Activated CD8-positive, alpha-beta memory T cell treated with anti-CD3 and anti-CD28 coated beads, Interleukin-2, amount 10 ng/mL, durations not matched to agents 7 days and 5 days (primary cell): ENCODE data around the gene ITGA1. TPM values are rescaled to one million over a fixed set of nuclear protein-coding genes. Genes with fewer than 3 reads are reported as not detected.
"Not testable (repeated sequence)": the region's sequence is repeated elsewhere in the genome, so short reads cannot be mapped to it uniquely, and the experiment has no call there.

Experiments
- ATAC-seq: fragments of 150-1000 bp; cut with Tn5 transposase; one replicate; pipeline ENCODE4 v1.10.0; 2021; ENCODE audit warnings: moderate library complexity
- CTCF ChIA-PET: fragments of 350-600 bp; sonication (Branson Sonifier 250); formaldehyde crosslinking; loops from one replicate; lab custom pipeline; 2021; ENCODE audit warnings: antibody characterized with exemption; lab: Charles Lee
- DNase-seq: peaks from one replicate; pipeline ENCODE4 v3.0.0-alpha.2; 2020
- H3K27ac Mint-ChIP-seq: one replicate; pipeline ENCODE4 v1.8.0; 2021; ENCODE audit warnings: mild to moderate bottlenecking, mixed read lengths
- H3K27me3 Mint-ChIP-seq: one replicate; pipeline ENCODE4 v1.8.0; 2021; ENCODE audit warnings: mixed read lengths
- H3K36me3 Mint-ChIP-seq: one replicate; pipeline ENCODE4 v1.8.0; 2021; ENCODE audit warnings: mild to moderate bottlenecking, mixed read lengths
- H3K4me1 Mint-ChIP-seq: one replicate; pipeline ENCODE4 v1.8.0; 2021; ENCODE audit warnings: mixed read lengths
- H3K4me3 Mint-ChIP-seq: one replicate; pipeline ENCODE4 v1.8.0; 2021; ENCODE audit warnings: mild to moderate bottlenecking, moderate library complexity, mixed read lengths
- H3K9me3 Mint-ChIP-seq: one replicate; pipeline ENCODE4 v1.8.0; 2022; ENCODE audit warnings: low read depth, mixed read lengths
- total RNA-seq, 2 experiments: library from RNA; stranded (reverse); gene quantifications; one replicate each; pipeline ENCODE4 v1.2.3, GENCODE V29; 2021

ITGA1 gene
- total RNA-seq, 2 experiments from 2014 or later, result 37.0 to 66.8 TPM

DNA sequence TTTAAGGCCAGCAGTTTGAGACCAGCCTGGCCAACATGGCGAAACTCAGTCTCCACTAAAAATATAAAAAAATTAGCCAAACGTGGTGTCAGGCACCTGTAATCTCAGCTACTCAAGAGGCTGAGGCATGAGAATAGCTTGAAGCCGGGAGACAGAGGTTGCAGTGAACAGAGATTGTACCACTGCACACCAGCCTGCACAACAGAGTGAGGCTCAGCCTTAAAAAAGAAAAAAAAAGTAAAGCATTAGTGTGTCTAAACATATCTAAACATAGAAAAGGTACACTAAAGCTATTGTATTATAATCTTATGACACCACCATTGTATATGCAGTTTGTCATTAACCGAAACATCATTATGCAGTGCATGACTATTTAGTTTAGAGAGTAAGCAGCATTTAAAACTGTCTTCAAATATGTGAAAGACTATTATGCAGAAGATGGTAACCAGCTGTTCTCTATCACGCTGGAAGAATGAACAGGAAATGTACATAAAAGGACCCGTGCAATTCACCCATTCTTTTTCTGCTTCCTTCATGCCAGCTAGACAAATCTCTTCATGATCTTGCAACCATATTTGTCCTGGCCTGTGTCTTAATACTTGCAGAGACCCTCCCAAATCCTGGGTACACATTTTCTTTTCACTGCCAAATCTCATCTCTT, 58.6 kb downstream of the ITGA1 start:
- ATAC-seq (no peak), DNase-seq (no peak)
- H3K27ac Mint-ChIP-seq, result no peak overlapping the region
- H3K27me3 Mint-ChIP-seq, result no peaks in the 10 kb centered on the region
- H3K4me3 Mint-ChIP-seq, result no peak overlapping the region
- CTCF ChIA-PET, result no interaction called here
- peaks cover 13% of the 10 kb centered on the region for H3K36me3 Mint-ChIP-seq
- peaks cover 12% of the 10 kb centered on the region for H3K4me1 Mint-ChIP-seq
- peaks cover 2% of the 10 kb centered on the region for H3K9me3 Mint-ChIP-seq

DNA sequence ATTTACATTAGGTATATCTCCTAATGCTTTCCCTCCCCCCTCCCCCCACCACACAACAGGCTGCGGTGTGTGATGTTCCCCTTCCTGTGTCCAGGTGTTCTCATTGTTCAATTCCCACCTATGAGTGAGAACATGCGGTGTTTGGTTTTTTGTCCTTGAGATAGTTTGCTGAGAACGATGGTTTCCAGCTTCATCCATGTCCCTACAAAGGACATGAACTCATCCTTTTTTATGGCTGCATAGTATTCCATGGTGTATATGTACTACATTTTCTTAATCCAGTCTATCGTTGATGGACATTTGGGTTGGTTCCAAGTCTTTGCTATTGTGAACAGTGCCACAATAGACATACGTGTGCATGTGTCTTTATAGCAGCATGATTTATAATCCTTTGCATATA, 61.0 kb downstream of the ITGA1 start:
- H3K27ac Mint-ChIP-seq, DNase-seq, H3K27me3 Mint-ChIP-seq, H3K9me3 Mint-ChIP-seq, H3K4me3 Mint-ChIP-seq, ATAC-seq: not testable (repeated sequence)
- Mint-ChIP-seq H3K4me1 (peaks cover 19% of the 10 kb centered on the region), H3K36me3 (peaks cover 20% of the 10 kb centered on the region)
- CTCF ChIA-PET, result interaction anchor here (0.8 to 1.4 kb wide), 3 partner anchors 10 to 67 kb away, joined by 3 to 5 read pairs (median 3); no protein-coding TSS in a partner anchor

GRCh38 chr5:52849544-52849943, 61.8 kb downstream of the ITGA1 start:
- Mint-ChIP-seq H3K27me3 (no peaks in the 10 kb centered on the region), H3K36me3 (peaks cover 20% of the 10 kb centered on the region), H3K27ac (no peak overlapping the region), H3K4me1 (peaks cover 19% of the 10 kb centered on the region), H3K4me3 (no peak overlapping the region), H3K9me3 (peaks cover 2% of the 10 kb centered on the region)
- DNase-seq (no peak), ATAC-seq (no peak)
- CTCF ChIA-PET, result interaction anchor here (1.3 to 1.4 kb wide), 3 partner anchors 11 to 37 kb away, joined by 3 to 5 read pairs (median 3); no protein-coding TSS in a partner anchor

DNA sequence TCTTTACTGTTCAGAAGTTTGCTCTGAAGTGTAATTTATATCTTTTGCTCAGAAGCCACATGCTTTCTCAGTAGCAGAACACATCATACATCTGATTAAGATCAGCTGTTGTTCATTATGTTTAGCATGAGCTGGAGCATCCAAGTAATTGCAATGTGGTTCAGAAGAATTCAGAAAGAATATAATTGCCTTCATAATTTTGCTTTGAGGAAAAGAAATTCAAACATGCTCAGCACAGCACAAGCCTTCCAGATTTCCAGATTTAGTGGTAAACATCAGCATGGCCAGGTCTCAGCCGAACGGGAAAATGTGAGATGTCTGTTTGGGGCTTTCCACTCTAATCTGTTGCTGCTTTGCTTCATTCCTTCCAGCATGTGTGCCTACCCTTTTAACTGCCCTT, 65.9 kb downstream of the ITGA1 start:
- ATAC-seq (no peak), DNase-seq (no peak)
- CTCF ChIA-PET, result no interaction called here
- Mint-ChIP-seq H3K4me3 (no peak overlapping the region), H3K27ac (no peak overlapping the region), H3K27me3 (no peaks in the 10 kb centered on the region), H3K4me1 (peaks cover 7% of the 10 kb centered on the region), H3K36me3 (peaks cover 20% of the 10 kb centered on the region), H3K9me3 (no peaks in the 10 kb centered on the region)

DNA sequence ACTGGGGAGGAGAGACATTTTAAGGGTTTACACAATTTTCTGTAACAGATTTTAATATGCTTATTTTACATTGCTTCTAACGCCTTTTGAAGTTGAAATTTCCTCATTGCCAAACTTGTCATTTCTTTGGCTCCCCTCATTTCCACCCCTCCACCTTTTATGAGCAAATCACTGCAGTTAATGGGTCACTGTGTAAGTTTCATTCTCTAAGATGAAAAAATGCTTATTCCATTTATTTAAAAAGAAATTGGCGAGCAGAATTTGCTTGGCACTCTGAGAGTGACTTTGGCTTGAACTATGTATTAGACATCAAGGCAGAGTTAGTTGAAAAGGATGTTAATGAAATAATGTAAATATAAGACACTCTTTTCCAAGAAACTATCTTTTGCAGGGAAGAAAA, 66.6 kb downstream of the ITGA1 start:
- Mint-ChIP-seq H3K4me1 (peaks cover 7% of the 10 kb centered on the region), H3K27ac (no peak overlapping the region), H3K27me3 (no peaks in the 10 kb centered on the region), H3K36me3 (peaks cover 17% of the 10 kb centered on the region), H3K4me3 (no peak overlapping the region), H3K9me3 (no peaks in the 10 kb centered on the region)
- ATAC-seq (no peak), DNase-seq (no peak)
- CTCF ChIA-PET, result no interaction called here

- peaks cover 15% of the 10 kb centered on the region for H3K36me3 Mint-ChIP-seq
- DNase-seq (no peak), ATAC-seq (no peak)
- CTCF ChIA-PET, result interaction anchor here (1.1 to 1.2 kb wide), 2 partner anchors 42 to 61 kb away, joined by 3 to 4 read pairs; no protein-coding TSS in a partner anchor
- H3K27me3 Mint-ChIP-seq, result no peaks in the 10 kb centered on the region
- H3K9me3 Mint-ChIP-seq, result no peaks in the 10 kb centered on the region
- no peak overlapping the region for H3K27ac Mint-ChIP-seq
- peaks cover 7% of the 10 kb centered on the region for H3K4me1 Mint-ChIP-seq
- no peak overlapping the region for H3K4me3 Mint-ChIP-seq
These were observed 67.2 kb downstream of the ITGA1 start for GRCh38 chr5:52854949-52855348.

DNA sequence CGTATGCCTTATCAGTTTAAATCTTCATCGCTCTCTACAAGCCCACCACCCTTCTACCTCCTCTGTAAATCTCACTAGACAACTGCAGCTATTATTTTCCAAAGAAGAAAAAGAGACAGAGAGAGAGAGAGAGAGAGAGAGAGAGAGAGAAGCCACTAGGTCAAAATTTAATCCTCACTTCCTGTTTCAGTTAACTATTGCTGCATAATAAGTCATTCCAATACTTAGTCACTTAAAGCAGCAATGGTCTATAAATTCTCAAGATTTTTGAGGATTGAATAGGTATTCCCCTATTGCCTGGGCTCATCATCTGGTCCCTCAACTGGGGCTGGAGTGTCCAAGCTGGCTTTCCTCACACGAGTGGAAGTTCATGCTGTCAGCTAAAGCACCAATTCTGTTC, 68.8 kb downstream of the ITGA1 start:
- CTCF ChIA-PET, result no interaction called here
- no peak for ATAC-seq
- H3K9me3 Mint-ChIP-seq, result no peaks in the 10 kb centered on the region

DNA sequence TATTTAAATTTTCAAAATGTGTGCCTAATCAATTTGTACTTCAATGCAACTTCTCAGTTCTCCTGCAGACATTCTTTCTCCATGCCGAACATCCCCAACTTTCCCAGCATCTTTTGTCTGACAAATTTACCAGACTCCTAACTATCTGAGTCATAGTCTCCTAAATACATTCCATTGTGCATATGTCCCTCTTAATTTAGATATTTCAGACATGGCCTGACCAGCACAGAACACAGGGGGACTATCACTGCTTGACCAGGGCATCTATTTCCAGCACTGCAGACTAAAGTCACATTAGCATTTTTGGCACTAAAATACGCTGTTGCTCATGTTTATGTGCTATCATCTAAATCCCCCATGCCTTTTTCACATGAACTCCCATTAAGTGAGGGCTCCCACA, 71.9 kb downstream of the ITGA1 start:
- CTCF ChIA-PET, result no interaction called here
- DNase-seq (no peak), ATAC-seq (no peak)
- H3K27me3 Mint-ChIP-seq, result no peaks in the 10 kb centered on the region
- no peak overlapping the region for H3K27ac Mint-ChIP-seq
- no peaks in the 10 kb centered on the region for H3K4me1 Mint-ChIP-seq
- H3K4me3 Mint-ChIP-seq, result no peak overlapping the region
- peaks cover 4% of the 10 kb centered on the region for H3K36me3 Mint-ChIP-seq
- no peaks in the 10 kb centered on the region for H3K9me3 Mint-ChIP-seq

More for the DNA sequence above, 68.8 kb downstream of the ITGA1 start:
- Mint-ChIP-seq H3K27me3 (no peaks in the 10 kb centered on the region), H3K4me1 (peaks cover 7% of the 10 kb centered on the region), H3K36me3 (peaks cover 7% of the 10 kb centered on the region), H3K4me3 (no peak overlapping the region), H3K27ac (no peak overlapping the region)
- no peak for DNase-seq

DNA sequence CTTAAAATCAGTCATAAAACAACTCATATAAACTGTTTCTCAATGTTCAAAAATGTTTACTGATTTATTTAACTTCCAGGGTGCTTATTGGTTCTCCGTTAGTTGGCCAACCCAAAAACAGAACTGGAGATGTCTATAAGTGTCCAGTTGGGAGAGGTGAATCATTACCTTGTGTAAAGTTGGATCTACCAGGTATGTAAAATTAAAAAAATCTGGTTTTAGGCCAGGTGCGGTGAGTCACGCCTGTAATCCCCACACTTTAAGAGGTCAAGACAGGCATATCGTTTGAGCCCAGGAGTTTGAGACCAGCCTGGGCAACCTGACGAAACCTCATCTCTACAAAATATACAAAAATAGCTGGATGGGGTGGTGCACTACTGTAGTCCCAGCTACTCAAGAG, 73.7 kb downstream of the ITGA1 start:
- Mint-ChIP-seq H3K36me3 (peaks cover 4% of the 10 kb centered on the region), H3K4me1 (no peaks in the 10 kb centered on the region), H3K27me3 (no peaks in the 10 kb centered on the region), H3K27ac (no peak overlapping the region), H3K9me3 (no peaks in the 10 kb centered on the region), H3K4me3 (no peak overlapping the region)
- DNase-seq (no peak), ATAC-seq (no peak)
- CTCF ChIA-PET, result no interaction called here

GRCh38 chr5:52863715-52864290, 76.1 kb downstream of the ITGA1 start:
- Mint-ChIP-seq H3K9me3 (no peaks in the 10 kb centered on the region), H3K27ac (no peak overlapping the region), H3K4me3 (no peak overlapping the region), H3K27me3 (no peaks in the 10 kb centered on the region), H3K4me1 (no peaks in the 10 kb centered on the region), H3K36me3 (peaks cover 7% of the 10 kb centered on the region)
- ATAC-seq (no peak), DNase-seq (no peak)
- CTCF ChIA-PET, result no interaction called here

- peaks cover 7% of the 10 kb centered on the region for H3K36me3 Mint-ChIP-seq
- CTCF ChIA-PET, result no interaction called here
- H3K4me3 Mint-ChIP-seq, result no peak overlapping the region
- H3K27ac Mint-ChIP-seq, result no peak overlapping the region
- DNase-seq (no peak), ATAC-seq (no peak)
- no peaks in the 10 kb centered on the region for H3K4me1 Mint-ChIP-seq
- no peaks in the 10 kb centered on the region for H3K9me3 Mint-ChIP-seq
- no peaks in the 10 kb centered on the region for H3K27me3 Mint-ChIP-seq
These were observed 76.7 kb downstream of the ITGA1 start for GRCh38 chr5:52864371-52864770.

DNA sequence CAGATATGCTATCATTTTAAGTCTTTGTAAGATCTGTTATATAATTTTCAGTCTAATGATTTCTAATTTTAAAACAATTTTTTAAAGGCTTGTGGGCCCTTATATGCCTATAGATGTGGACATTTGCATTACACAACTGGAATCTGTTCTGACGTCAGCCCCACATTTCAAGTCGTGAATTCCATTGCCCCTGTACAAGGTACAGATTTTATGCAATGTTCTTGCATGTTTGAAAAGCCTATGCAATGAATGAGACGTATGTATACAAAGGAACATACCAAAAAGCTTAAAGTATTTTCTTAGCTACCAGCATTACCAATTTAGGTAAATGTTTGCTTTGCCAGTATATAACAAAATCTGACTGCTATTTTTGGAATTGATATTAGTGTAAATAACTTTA, 77.2 kb downstream of the ITGA1 start:
- no peaks in the 10 kb centered on the region for H3K9me3 Mint-ChIP-seq
- DNase-seq (no peak), ATAC-seq (no peak)
- H3K4me3 Mint-ChIP-seq, result no peak overlapping the region
- CTCF ChIA-PET, result no interaction called here
- H3K27me3 Mint-ChIP-seq, result no peaks in the 10 kb centered on the region
- H3K4me1 Mint-ChIP-seq, result no peaks in the 10 kb centered on the region
- no peak overlapping the region for H3K27ac Mint-ChIP-seq
- peaks cover 7% of the 10 kb centered on the region for H3K36me3 Mint-ChIP-seq

GRCh38 chr5:52865991-52866390, 78.3 kb downstream of the ITGA1 start:
- H3K27me3 Mint-ChIP-seq, H3K4me1 Mint-ChIP-seq, CTCF ChIA-PET, H3K36me3 Mint-ChIP-seq, H3K27ac Mint-ChIP-seq, ATAC-seq, H3K9me3 Mint-ChIP-seq, H3K4me3 Mint-ChIP-seq, DNase-seq: not testable (repeated sequence)

- CTCF ChIA-PET, result interaction anchor here (1.4 kb wide), 1 partner anchor 9 kb away, joined by 3 read pairs; no protein-coding TSS in a partner anchor
- no peaks in the 10 kb centered on the region for H3K27me3 Mint-ChIP-seq
- no peaks in the 10 kb centered on the region for H3K4me1 Mint-ChIP-seq
- H3K36me3 Mint-ChIP-seq, result peaks cover 8% of the 10 kb centered on the region
- no peak overlapping the region for H3K4me3 Mint-ChIP-seq
- no peak overlapping the region for H3K27ac Mint-ChIP-seq
- no peak for DNase-seq
- no peaks in the 10 kb centered on the region for H3K9me3 Mint-ChIP-seq
- no peak for ATAC-seq
These were observed 80.1 kb downstream of the ITGA1 start for GRCh38 chr5:52867809-52868208.
